Cardiac muscle cell (in vitro differentiated cells and primary cell): Measurements from ENCODE around the gene SDC1. TPM values are rescaled to one million over a fixed set of nuclear protein-coding genes. Genes with fewer than 3 reads are reported as not detected.

Experiments used
- DNase-seq, 2 donors: peaks; one replicate each; pipeline versions ENCODE4 v3.0.0 to v3.0.0-alpha.2; 2010 to 2017; ENCODE audit warnings: low read depth in 1 of 2, low spot score in 1 of 2
- H3K27ac ChIP-seq: fragments of 200-600 bp; sonication (generic); 2 replicates; pipeline ENCODE4 v1.5.1; 2016
- H3K27me3 ChIP-seq: fragments of 200-600 bp; sonication (generic); 2 replicates; pipeline ENCODE4 v1.6.0; 2016; ENCODE audit warnings: control low read depth
- H3K36me3 ChIP-seq: fragments of 200-600 bp; sonication (generic); 2 replicates; pipeline ENCODE4 v1.5.1; 2016; ENCODE audit warnings: control low read depth
- H3K4me1 ChIP-seq: fragments of 200-600 bp; sonication (generic); 2 replicates; pipeline ENCODE4 v1.8.1; 2017; ENCODE audit warnings: low read depth, mild to moderate bottlenecking, mixed run types
- H3K4me3 ChIP-seq: fragments of 200-600 bp; sonication (generic); 2 replicates; pipeline ENCODE4 v1.5.1; 2016; ENCODE audit warnings: mild to moderate bottlenecking
- H3K9me3 ChIP-seq: fragments of 200-600 bp; sonication (generic); 2 replicates; pipeline ENCODE4 v1.5.1; 2017; ENCODE audit warnings: low read depth, mild to moderate bottlenecking, control low read depth
- CTCF ChIP-seq: IDR thresholded peaks from 2 replicates; pipeline ENCODE4 v1.5.1; 2012; ENCODE audit warnings: low read depth, mild to moderate bottlenecking, low read length
- polyA plus RNA-seq: library from polyadenylated mRNA; unstranded; fragments of >200 nt; fragmentation: Nextera tagmentation; extraction: Ambion mirVana; gene quantifications from 2 replicates; pipeline ENCODE4 v1.2.1, GENCODE V29; 2016
- total RNA-seq: library from RNA; depleted of rRNA; stranded (reverse); fragments of >200 nt; gene quantifications from 2 replicates; pipeline ENCODE4 v1.2.3, GENCODE V29; 2016

SDC1 gene
- total and polyA plus RNA-seq, 2 experiments from 2014 or later, result 13.3 to 14.0 TPM

GRCh38 chr2:20188201-20188600 lies 36.7 kb downstream of the SDC1 start:
- Histone ChIP-seq H3K4me1 (peaks cover 38% of the 10 kb centered on the region), H3K27ac (peak overlapping the region; percentile 65), H3K4me3 (no peak overlapping the region), H3K9me3 (no peaks in the 10 kb centered on the region), H3K36me3 (no peaks in the 10 kb centered on the region), H3K27me3 (no peaks in the 10 kb centered on the region)
- TF ChIP-seq CTCF, result no peak
- DNase-seq, result no peak

DNA sequence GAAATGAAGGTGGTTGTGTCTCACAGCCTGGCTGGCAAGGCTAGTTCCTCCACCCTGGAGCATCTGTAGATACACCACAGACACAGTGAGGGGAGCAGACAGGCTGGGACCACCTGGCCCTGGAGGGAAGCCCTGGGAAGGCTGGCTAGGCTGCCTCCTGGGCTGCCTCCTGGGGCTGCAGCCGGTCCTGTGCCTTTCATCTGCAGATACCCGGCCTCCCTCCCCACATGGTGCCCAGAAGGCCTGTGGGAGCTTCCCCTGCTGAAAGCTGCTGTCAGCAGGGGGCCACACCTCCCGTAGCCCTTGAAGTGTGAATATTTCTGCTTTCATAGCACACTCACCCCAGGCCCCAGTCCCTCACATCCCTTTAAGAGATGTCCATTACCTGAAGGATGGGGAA lies 37.6 kb downstream of the SDC1 start:
- TF ChIP-seq CTCF, result no peak
- Histone ChIP-seq H3K27ac (no peak overlapping the region), H3K27me3 (no peaks in the 10 kb centered on the region), H3K9me3 (no peaks in the 10 kb centered on the region), H3K36me3 (no peaks in the 10 kb centered on the region), H3K4me3 (no peak overlapping the region), H3K4me1 (peaks cover 38% of the 10 kb centered on the region)
- DNase-seq, result no peak

DNA sequence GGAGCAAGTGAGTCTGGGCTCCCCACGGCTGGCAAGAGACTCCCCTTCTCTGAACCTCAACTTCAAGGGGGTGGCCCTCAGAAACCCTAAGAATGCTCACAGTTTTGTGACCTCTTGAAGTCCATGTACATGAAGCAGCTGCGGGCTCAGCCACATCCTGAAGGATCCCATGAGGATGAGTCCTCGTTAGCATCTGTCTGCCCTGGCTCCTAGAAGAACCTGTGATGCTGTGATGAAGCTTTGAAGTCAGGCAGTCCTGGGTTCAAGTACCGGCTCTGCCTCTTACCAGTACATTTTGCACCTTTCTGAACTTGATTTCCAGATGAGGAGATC lies 38.1 kb downstream of the SDC1 start:
- H3K4me3 ChIP-seq, result no peak overlapping the region
- no peaks in the 10 kb centered on the region for H3K36me3 ChIP-seq
- no peaks in the 10 kb centered on the region for H3K9me3 ChIP-seq
- H3K27me3 ChIP-seq, result no peaks in the 10 kb centered on the region
- peaks cover 38% of the 10 kb centered on the region for H3K4me1 ChIP-seq
- DNase-seq, result no peak
- no peak overlapping the region for H3K27ac ChIP-seq
- TF ChIP-seq CTCF, result no peak

- Histone ChIP-seq H3K27me3 (no peaks in the 10 kb centered on the region), H3K4me1 (peaks cover 37% of the 10 kb centered on the region), H3K4me3 (no peak overlapping the region), H3K36me3 (no peaks in the 10 kb centered on the region), H3K27ac (no peak overlapping the region), H3K9me3 (no peaks in the 10 kb centered on the region)
- TF ChIP-seq CTCF, result no peak
- DNase-seq, result peak in 1 of 2 donors; percentile 36
Measured at GRCh38 chr2:20186078-20186854, 38.7 kb downstream of the SDC1 start.

GRCh38 chr2:20185176-20186022 lies 39.5 kb downstream of the SDC1 start:
- DNase-seq, result peak in 1 of 2 donors; percentile 56
- TF ChIP-seq CTCF, result no peak
- Histone ChIP-seq H3K27ac (no peak overlapping the region), H3K27me3 (no peaks in the 10 kb centered on the region), H3K36me3 (no peaks in the 10 kb centered on the region), H3K4me3 (no peak overlapping the region), H3K9me3 (no peaks in the 10 kb centered on the region), H3K4me1 (peaks cover 32% of the 10 kb centered on the region)
